Choroid plexus epithelial cell (primary cell): ENCODE data around the gene METTL27.
"Not testable (repeated sequence)": the region's sequence is repeated elsewhere in the genome, so short reads cannot be mapped to it uniquely, and the experiment has no call there.

Experiments
- DNase-seq: peaks from one replicate; pipeline ENCODE4 v3.0.0-alpha.2; 2010; ENCODE audit warnings: low read depth
- H3K4me3 ChIP-seq: 2 replicates; pipeline ENCODE4 v1.5.1; 2011; ENCODE audit warnings: low read depth, mild to moderate bottlenecking, control low read depth, low read length, moderate library complexity
- CTCF ChIP-seq: conservative IDR thresholded peaks from 2 replicates; pipeline ENCODE4 v1.5.1; 2011; ENCODE audit warnings: low read depth, mild to moderate bottlenecking, control low read depth, inconsistent platforms, low read length, moderate library complexity

METTL27 gene

GRCh38 chr7:73841689-73842066 lies 638 bp downstream of the METTL27 start:
- DNase-seq, result no peak
- TF ChIP-seq CTCF, result no peak
- H3K4me3 ChIP-seq, result peak overlapping the region; percentile 79

- no peak for DNase-seq
- no peak for TF ChIP-seq CTCF
- H3K4me3 ChIP-seq, result no peak overlapping the region
These were observed 1.5 kb downstream of the METTL27 start for GRCh38 chr7:73840715-73841379.

- no peak for TF ChIP-seq CTCF
- no peak for DNase-seq
These were observed 2.3 kb downstream of the METTL27 start for GRCh38 chr7:73839743-73840714.

GRCh38 chr7:73839290-73839689 lies 3.0 kb downstream of the METTL27 start:
- no peak for DNase-seq
- no peak for TF ChIP-seq CTCF
- H3K4me3 ChIP-seq, result no peak overlapping the region

More at GRCh38 chr7:73839743-73840714, 2.3 kb downstream of the METTL27 start:
- H3K4me3 ChIP-seq, result no peak overlapping the region

GRCh38 chr7:73838642-73839041 lies 3.7 kb downstream of the METTL27 start:
- DNase-seq, result no peak
- no peak overlapping the region for H3K4me3 ChIP-seq
- TF ChIP-seq CTCF, result no peak

GRCh38 chr7:73837167-73837566 lies 5.1 kb downstream of the METTL27 start:
- H3K4me3 ChIP-seq, DNase-seq: not testable (repeated sequence)

- TF ChIP-seq CTCF, result no peak
- H3K4me3 ChIP-seq, result no peak overlapping the region
- no peak for DNase-seq
These were observed 7.6 kb downstream of the METTL27 start for GRCh38 chr7:73834626-73835191.
